Measurements from ENCODE around the gene UTS2R. TPM values are rescaled to one million over a fixed set of nuclear protein-coding genes. Genes with fewer than 3 reads are reported as not detected.

The UTS2R gene
- total RNA-seq, 1 donor from 2014 or later, result 1.4 TPM

DNA sequence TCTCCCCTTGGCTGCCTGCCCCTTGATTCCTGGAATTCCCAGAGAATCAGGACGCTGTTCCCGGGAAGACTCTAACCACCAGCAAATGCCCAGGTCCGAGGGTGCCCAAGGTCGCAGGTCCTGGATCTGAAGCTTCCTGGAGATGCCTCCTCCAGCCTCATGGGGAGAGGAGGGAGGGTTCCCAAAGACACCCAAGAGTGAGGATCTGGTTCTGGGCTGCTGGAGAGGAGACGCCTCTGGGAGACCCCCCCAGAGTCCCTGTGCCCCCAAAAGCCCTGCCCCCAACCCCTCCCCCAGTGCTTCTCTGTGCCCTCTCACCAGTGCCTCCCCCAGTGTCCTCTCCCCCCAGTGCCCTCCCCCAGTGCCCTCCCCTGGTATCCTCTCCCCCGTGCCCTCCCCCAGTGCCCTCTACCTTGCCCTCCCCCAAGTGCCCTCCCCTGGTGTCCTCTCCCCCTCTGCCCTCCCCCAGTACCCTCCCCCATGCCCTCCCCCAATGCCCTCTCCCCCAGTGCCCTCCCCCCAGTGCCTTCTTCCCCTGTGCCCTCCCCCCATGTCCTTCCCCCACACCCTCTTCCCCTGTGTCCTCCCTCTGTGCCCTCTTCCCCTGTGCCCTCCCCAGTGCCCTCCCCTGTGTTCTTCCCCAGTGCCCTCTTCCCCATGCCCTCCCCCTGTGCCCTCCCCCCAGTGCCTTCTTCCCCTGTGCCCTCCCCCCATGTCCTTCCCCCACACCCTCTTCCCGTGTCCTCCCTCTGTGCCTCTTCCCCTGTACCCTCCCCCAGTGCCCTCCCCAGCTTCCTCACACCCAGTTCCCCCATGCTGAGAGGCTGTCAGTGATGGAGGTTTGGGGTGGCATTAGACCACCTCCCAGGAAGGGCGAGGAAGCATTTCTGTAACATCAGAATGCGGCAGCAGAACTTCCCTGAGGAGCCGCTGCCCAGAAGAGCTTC is 31.7 kb upstream of the UTS2R start:
- H3K9me3 ChIP-seq (replicated peaks), result no peaks in the 10 kb centered on the region
- peak overlapping the region; percentile 57 for H3K4me3 ChIP-seq
- H3K27me3 ChIP-seq (ENCODE audit: low read depth), result peaks cover 12% of the 10 kb centered on the region
- no peak overlapping the region for H3K27ac ChIP-seq (replicated peaks)
- H3K36me3 ChIP-seq, result no peaks in the 10 kb centered on the region
- intact Hi-C loops (cut with micrococcal nuclease), result no loop called here
- no peak for DNase-seq
- TF ChIP-seq, protein P1, sequence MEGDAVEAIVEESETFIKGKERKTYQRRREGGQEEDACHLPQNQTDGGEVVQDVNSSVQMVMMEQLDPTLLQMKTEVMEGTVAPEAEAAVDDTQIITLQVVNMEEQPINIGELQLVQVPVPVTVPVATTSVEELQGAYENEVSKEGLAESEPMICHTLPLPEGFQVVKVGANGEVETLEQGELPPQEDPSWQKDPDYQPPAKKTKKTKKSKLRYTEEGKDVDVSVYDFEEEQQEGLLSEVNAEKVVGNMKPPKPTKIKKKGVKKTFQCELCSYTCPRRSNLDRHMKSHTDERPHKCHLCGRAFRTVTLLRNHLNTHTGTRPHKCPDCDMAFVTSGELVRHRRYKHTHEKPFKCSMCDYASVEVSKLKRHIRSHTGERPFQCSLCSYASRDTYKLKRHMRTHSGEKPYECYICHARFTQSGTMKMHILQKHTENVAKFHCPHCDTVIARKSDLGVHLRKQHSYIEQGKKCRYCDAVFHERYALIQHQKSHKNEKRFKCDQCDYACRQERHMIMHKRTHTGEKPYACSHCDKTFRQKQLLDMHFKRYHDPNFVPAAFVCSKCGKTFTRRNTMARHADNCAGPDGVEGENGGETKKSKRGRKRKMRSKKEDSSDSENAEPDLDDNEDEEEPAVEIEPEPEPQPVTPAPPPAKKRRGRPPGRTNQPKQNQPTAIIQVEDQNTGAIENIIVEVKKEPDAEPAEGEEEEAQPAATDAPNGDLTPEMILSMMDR (IDR thresholded peaks at IDR 0.05; ENCODE audit: borderline replicate concordance), result no peak
- peaks cover 26% of the 10 kb centered on the region for H3K4me1 ChIP-seq

DNA sequence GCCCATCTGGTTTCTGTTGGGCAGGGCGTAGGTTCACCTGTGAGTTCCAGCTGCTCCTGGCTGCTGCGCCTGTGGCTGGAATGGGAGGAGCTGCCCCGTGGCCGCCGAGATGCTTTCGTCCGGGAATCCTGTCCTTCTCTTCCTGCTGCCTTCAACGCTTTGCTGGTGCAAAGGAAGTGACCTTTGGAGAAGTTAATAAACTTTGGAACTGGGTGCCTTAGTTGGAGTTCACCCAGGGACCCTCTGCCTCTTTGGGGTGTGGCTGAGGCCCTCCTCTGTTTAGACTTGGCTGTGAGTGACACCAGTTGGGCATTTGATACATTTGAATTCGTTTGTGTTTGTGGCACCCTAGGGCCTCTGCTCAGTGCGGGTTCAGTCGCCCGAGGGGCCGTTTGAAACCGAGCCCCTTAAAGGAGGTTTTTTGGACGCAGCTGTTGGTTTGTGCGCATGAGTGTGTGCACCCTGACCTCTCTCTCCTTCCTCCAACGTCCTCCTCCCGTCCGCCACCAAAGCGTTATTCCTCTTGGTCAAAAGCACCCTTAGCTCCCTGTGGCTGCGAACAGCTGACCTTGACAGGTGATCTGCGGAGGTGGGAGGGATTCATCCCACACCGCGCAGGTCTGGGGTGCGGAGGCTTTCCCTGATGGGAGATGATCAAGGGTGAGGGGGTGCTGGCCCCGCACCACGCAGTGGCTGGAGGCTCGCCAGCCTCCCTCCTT is 29.0 kb upstream of the UTS2R start:
- no peak for DNase-seq
- no peak overlapping the region for H3K4me3 ChIP-seq

DNA sequence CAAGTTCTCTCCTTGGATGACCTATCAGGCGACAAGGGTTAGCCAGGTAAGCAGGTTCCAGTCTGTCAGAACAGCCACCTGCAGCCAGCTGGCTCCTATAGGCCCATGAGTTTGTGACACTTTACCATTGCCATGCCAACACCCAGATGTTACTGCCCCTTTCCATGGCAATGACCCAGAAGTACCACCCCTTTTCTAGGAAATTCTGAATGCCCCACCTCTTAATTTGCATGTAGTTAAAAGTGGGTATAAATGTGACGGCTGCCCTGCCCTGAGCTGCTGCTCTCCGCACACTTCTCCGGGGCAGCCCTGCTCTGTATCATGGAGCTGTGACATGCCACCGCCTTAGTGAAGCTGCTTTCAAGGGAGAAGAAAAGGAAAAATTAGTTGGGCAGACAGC is 28.0 kb upstream of the UTS2R start:
- Histone ChIP-seq H3K27me3 (ENCODE audit: low read depth) (peaks cover 15% of the 10 kb centered on the region), H3K4me1 (peaks cover 12% of the 10 kb centered on the region), H3K4me3 (no peak overlapping the region), H3K9me3 (replicated peaks) (no peaks in the 10 kb centered on the region), H3K27ac (replicated peaks) (no peak overlapping the region), H3K36me3 (no peaks in the 10 kb centered on the region)
- DNase-seq, result no peak
- intact Hi-C loops (cut with micrococcal nuclease), result no loop called here
- TF ChIP-seq, protein P1 (IDR thresholded peaks at IDR 0.05; ENCODE audit: borderline replicate concordance), result no peak

More for the DNA sequence above, 29.0 kb upstream of the UTS2R start:
- peaks cover 13% of the 10 kb centered on the region for H3K4me1 ChIP-seq
- H3K36me3 ChIP-seq, result no peaks in the 10 kb centered on the region
- intact Hi-C loops (cut with micrococcal nuclease), result no loop called here
- TF ChIP-seq, protein P1 (IDR thresholded peaks at IDR 0.05; ENCODE audit: borderline replicate concordance), result no peak
- H3K27me3 ChIP-seq (ENCODE audit: low read depth), result peaks cover 15% of the 10 kb centered on the region
- no peak overlapping the region for H3K27ac ChIP-seq (replicated peaks)
- H3K9me3 ChIP-seq (replicated peaks), result no peaks in the 10 kb centered on the region

- intact Hi-C loops (cut with micrococcal nuclease), result no loop called here
These were observed 27.2 kb upstream of the UTS2R start for GRCh38 chr17:82344175-82344907.

More at GRCh38 chr17:82344175-82344907, 27.2 kb upstream of the UTS2R start:
- Histone ChIP-seq H3K9me3 (replicated peaks) (no peaks in the 10 kb centered on the region), H3K27me3 (ENCODE audit: low read depth) (peaks cover 15% of the 10 kb centered on the region), H3K27ac (replicated peaks) (no peak overlapping the region), H3K36me3 (no peaks in the 10 kb centered on the region), H3K4me1 (peaks cover 7% of the 10 kb centered on the region), H3K4me3 (no peak overlapping the region)
- TF ChIP-seq, protein P1 (IDR thresholded peaks at IDR 0.05; ENCODE audit: borderline replicate concordance), result no peak
- no peak for DNase-seq
